H1 (cell line): ENCODE measurements around the gene FIGNL1. TPM values are rescaled to one million over a fixed set of nuclear protein-coding genes. Genes with fewer than 3 reads are reported as not detected.
A peak's percentile ranks its signal among the peaks of the same experiment; 100 is the strongest.

Source experiments
- CTCF ChIA-PET: fragments of 300-600 bp; sonication (Branson Sonifier 250); formaldehyde crosslinking; loops from one replicate; lab custom pipeline; 2021; ENCODE audit not compliant: partially characterized antibody; lab: Charles Lee
- POLR2A ChIA-PET: fragments of 300-600 bp; sonication (Branson Sonifier 250); formaldehyde crosslinking; loops from one replicate; lab custom pipeline; 2021; ENCODE audit warnings: inconsistent platforms; ENCODE audit not compliant: partially characterized antibody; lab: Charles Lee
- DNase-seq, 2 experiments: peaks; one replicate each; pipeline versions ENCODE4 v3.0.0 to v3.0.0-alpha.2; 2010 to 2022; ENCODE audit warnings: low spot score in 2 of 2, low read depth in 1 of 2, mixed read lengths in 1 of 2
- FAIRE-seq: peaks from 2 replicates; lab custom pipeline; 2011; peaks lifted over from hg19 to GRCh38; lab: Jason Lieb, UNC
- H2AFZ ChIP-seq: 2 replicates; pipeline ENCODE4 v1.8.1; 2012; ENCODE audit warnings: low read length, inconsistent platforms
- H2AK5ac ChIP-seq: 2 replicates; pipeline ENCODE4 v1.6.1; 2013; ENCODE audit warnings: low read depth, low read length
- H2BK120ac ChIP-seq: replicated peaks from 2 replicates; pipeline ENCODE3; 2013; ENCODE audit warnings: low read depth, low read length, inconsistent platforms
- H2BK12ac ChIP-seq: 2 replicates; pipeline ENCODE4 v1.6.1; 2013; ENCODE audit warnings: low read depth, low read length
- H2BK15ac ChIP-seq: 2 replicates; pipeline ENCODE4 v1.6.1; 2013; ENCODE audit warnings: low read length
- H2BK20ac ChIP-seq: 2 replicates; pipeline ENCODE4 v1.6.1; 2013; ENCODE audit warnings: low read length
- H2BK5ac ChIP-seq: 2 replicates; pipeline ENCODE4 v1.6.1; 2013; ENCODE audit warnings: low read depth, low read length
- H3K14ac ChIP-seq: 2 replicates; pipeline ENCODE4 v1.6.1; 2013; ENCODE audit warnings: inconsistent platforms; ENCODE audit not compliant: insufficient read length
- H3K18ac ChIP-seq: 2 replicates; pipeline ENCODE4 v1.6.1; 2013; ENCODE audit warnings: low read length; ENCODE audit errors: extremely low read depth
- H3K23ac ChIP-seq: 2 replicates; pipeline ENCODE4 v1.6.1; 2013; ENCODE audit warnings: inconsistent platforms; ENCODE audit not compliant: insufficient read length
- H3K23me2 ChIP-seq: 2 replicates; pipeline ENCODE4 v1.6.1; 2013; ENCODE audit warnings: low read depth, low read length
- H3K27ac ChIP-seq: 2 replicates; pipeline ENCODE4 v1.6.1; 2011; ENCODE audit warnings: low read depth, low read length, inconsistent platforms
- H3K27me3 ChIP-seq, 4 experiments: replicated peaks in 1 of 4; 1 replicate in 1 of 4; 2 replicates in 3 of 4; pipeline versions ENCODE4 v1.6.1 to v1.8.1; 2011 to 2013; ENCODE audit warnings: low read length in 3 of 4, mild to moderate bottlenecking in 3 of 4, inconsistent platforms in 2 of 4, mixed read lengths in 2 of 4, moderate library complexity in 1 of 4; ENCODE audit not compliant: control insufficient read depth in 3 of 4, insufficient read depth in 3 of 4; ENCODE audit errors: extremely low read depth in 1 of 4
- H3K36me3 ChIP-seq, 4 experiments: 2 replicates each; pipeline versions ENCODE4 v1.6.1 to v1.8.1; 2011 to 2013; ENCODE audit warnings: mild to moderate bottlenecking in 4 of 4, low read length in 3 of 4, moderate library complexity in 2 of 4, control low read depth in 1 of 4, inconsistent platforms in 1 of 4; ENCODE audit not compliant: insufficient read depth in 4 of 4, control insufficient read depth in 2 of 4
- H3K4ac ChIP-seq: replicated peaks from 2 replicates; pipeline ENCODE3; 2013; ENCODE audit warnings: low read length, low read depth, mixed read lengths, inconsistent platforms; ENCODE audit not compliant: insufficient read length
- H3K4me1 ChIP-seq, 4 experiments: replicated peaks in 1 of 4; 1 replicate in 1 of 4; 2 replicates in 3 of 4; pipeline versions ENCODE4 v1.6.1 to v1.8.1; 2011 to 2013; ENCODE audit warnings: low read length in 3 of 4, inconsistent platforms in 2 of 4, mixed read lengths in 1 of 4; ENCODE audit not compliant: insufficient read depth in 4 of 4, control insufficient read depth in 3 of 4
- H3K4me2 ChIP-seq, 2 experiments: 2 replicates each; pipeline versions ENCODE4 v1.6.1 to v1.8.1; 2011 to 2013; ENCODE audit warnings: low read depth in 2 of 2, low read length in 2 of 2, control low read depth in 1 of 2, inconsistent platforms in 1 of 2, mild to moderate bottlenecking in 1 of 2; ENCODE audit not compliant: insufficient read depth in 1 of 2
- H3K4me3 ChIP-seq, 4 experiments: fragments of 200-600, 300-600 bp in 1 of 4; sonication (generic), shearing (Covaris generic), sonication (Bioruptor Twin) in 1 of 4; 2 replicates each; pipeline versions ENCODE4 v1.5.1 to v1.8.1; 2011 to 2016; ENCODE audit warnings: low read length in 4 of 4, low read depth in 3 of 4, control low read depth in 2 of 4, inconsistent platforms in 2 of 4, mild to moderate bottlenecking in 2 of 4, mixed read lengths in 1 of 4, moderate library complexity in 1 of 4; ENCODE audit not compliant: insufficient read depth in 2 of 4; ENCODE audit errors: extremely low read depth in 1 of 4
- H3K56ac ChIP-seq: replicated peaks from 2 replicates; pipeline ENCODE3; 2013; ENCODE audit warnings: low read depth, mild to moderate bottlenecking, mixed read lengths, low read length, inconsistent platforms; ENCODE audit not compliant: insufficient read length
- H3K79me1 ChIP-seq: 2 replicates; pipeline ENCODE4 v1.6.1; 2013; ENCODE audit warnings: low read depth, low read length, control low read depth
- H3K79me2 ChIP-seq, 2 experiments: 2 replicates each; pipeline versions ENCODE4 v1.6.1 to v1.8.1; 2012 to 2013; ENCODE audit warnings: low read length in 2 of 2, mild to moderate bottlenecking in 2 of 2, inconsistent platforms in 1 of 2; ENCODE audit not compliant: insufficient read depth in 2 of 2, control insufficient read depth in 1 of 2
- H3K9ac ChIP-seq, 4 experiments: replicated peaks in 1 of 4; 1 replicate in 1 of 4; 2 replicates in 3 of 4; pipeline versions ENCODE4 v1.6.1 to v1.8.1; 2011 to 2013; ENCODE audit warnings: low read depth in 3 of 4, low read length in 3 of 4, control low read depth in 2 of 4, mild to moderate bottlenecking in 2 of 4, moderate library complexity in 2 of 4, inconsistent platforms in 1 of 4; ENCODE audit errors: extremely low read depth in 1 of 4
- H3K9me3 ChIP-seq, 2 experiments: 2 replicates each; pipeline versions ENCODE4 v1.6.1 to v1.8.1; 2012 to 2013; ENCODE audit warnings: mild to moderate bottlenecking in 2 of 2, moderate library complexity in 2 of 2, control low read depth in 1 of 2, inconsistent platforms in 1 of 2, low read depth in 1 of 2, low read length in 1 of 2, mixed read lengths in 1 of 2; ENCODE audit not compliant: insufficient read depth in 2 of 2
- H4K20me1 ChIP-seq, 2 experiments: replicated peaks in 1 of 2; 2 replicates each; pipeline versions ENCODE3 to v1.8.1; 2011 to 2013; ENCODE audit warnings: inconsistent platforms in 2 of 2, low read length in 2 of 2, mild to moderate bottlenecking in 1 of 2; ENCODE audit not compliant: insufficient read depth in 2 of 2, control insufficient read depth in 1 of 2
- H4K5ac ChIP-seq: 2 replicates; pipeline ENCODE4 v1.6.1; 2013; ENCODE audit warnings: low read length, low read depth, mixed read lengths, inconsistent platforms; ENCODE audit not compliant: insufficient read length
- H4K8ac ChIP-seq: 2 replicates; pipeline ENCODE4 v1.8.0; 2013; ENCODE audit warnings: mild to moderate bottlenecking, moderate library complexity, low read length, inconsistent platforms; ENCODE audit not compliant: insufficient read depth; ENCODE audit errors: extremely low read depth
- H4K91ac ChIP-seq: replicated peaks from 2 replicates; pipeline ENCODE3; 2013; ENCODE audit warnings: low read length, mixed read lengths, inconsistent platforms; ENCODE audit not compliant: insufficient read length
- CTCF ChIP-seq, 3 experiments: IDR thresholded peaks; 1 replicate in 2 of 3; 2 replicates in 1 of 3; pipeline versions ENCODE4 v1.5.1 to v1.6.1; 2011; ENCODE audit warnings: low read length in 3 of 3, mild to moderate bottlenecking in 3 of 3, inconsistent platforms in 2 of 3, low read depth in 1 of 3, moderate library complexity in 1 of 3; ENCODE audit not compliant: insufficient read depth in 1 of 3; ENCODE audit errors: control extremely low read depth in 1 of 3
- MAFK ChIP-seq: IDR thresholded peaks from 2 replicates; pipeline ENCODE4 v1.6.1; 2012; ENCODE audit warnings: low read depth, mild to moderate bottlenecking, improper control_type of control experiment, low read length
- WGBS, 2 experiments: shearing (Covaris generic) in 1 of 2; methylation state at CpG; one replicate each; pipeline versions ENCODE4 v1.1.6 to v1.1.7; 2013 to 2015; ENCODE audit warnings: low lambda C conversion rate in 2 of 2, mixed read lengths in 2 of 2, inconsistent platforms in 1 of 2, low coverage in 1 of 2, missing lambda C conversion rate in 1 of 2; ENCODE audit not compliant: insufficient replicate concordance in 2 of 2, insufficient coverage in 1 of 2, insufficient read length in 1 of 2; ENCODE audit errors: extremely low coverage in 1 of 2, missing lambda C conversion rate in 1 of 2; 5-methylcytosine and 5-hydroxymethylcytosine counted together
- polyA plus RNA-seq, 7 experiments: library from polyadenylated mRNA; depleted of rRNA in 3 of 7; stranded (reverse) in 5 of 7; unstranded in 2 of 7; fragments of >200 nt in 5 of 7; fragments of 200-250 nt in 2 of 7; gene quantifications; 1 replicate in 5 of 7; 2 replicates in 1 of 7; 4 replicates in 1 of 7; pipeline versions ENCODE4 v1.2.1 to v1.2.3, GENCODE V29; 2011 to 2013; ENCODE audit warnings: missing spikeins in 2 of 7, mixed read lengths in 2 of 7
- total RNA-seq: library from RNA; stranded (reverse); fragmentation: NEBNext Ultra II Directional; extraction: Animal tissue kit (Norgen Biotek cat#: 25700); gene quantifications from 2 replicates; pipeline ENCODE4 v1.2.1, GENCODE V29; 2021

FIGNL1 gene
- total and polyA plus RNA-seq, 2 of the 8 experiments (the other 6 are each of a cell fraction or from before 2014, with no cell fraction given), result 6.5 to 9.9 TPM

- Histone ChIP-seq H3K27me3 (no peaks in the 10 kb centered on the region; a peak in 1 of 7 replicates), H3K36me3 (no peaks in the 10 kb centered on the region), H3K4me2 (no peak overlapping the region), H4K91ac (no peak overlapping the region), H3K56ac (no peak overlapping the region), H2BK20ac (no peak overlapping the region), H3K4me1 (no peaks in the 10 kb centered on the region), H4K20me1 (no peaks in the 10 kb centered on the region), H2AFZ (no peak overlapping the region), H3K4me3 (no peak overlapping the region), H3K23ac (no peak overlapping the region), H2BK5ac (no peak overlapping the region), H4K8ac (no peak overlapping the region), H3K23me2 (no peaks in the 10 kb centered on the region), H3K9ac (no peak overlapping the region), H4K5ac (no peak overlapping the region), H3K18ac (no peak overlapping the region), H3K9me3 (no peaks in the 10 kb centered on the region), H2BK12ac (no peak overlapping the region), H2BK15ac (no peak overlapping the region), H3K79me2 (no peaks in the 10 kb centered on the region), H3K27ac (no peak overlapping the region), H3K4ac (no peak overlapping the region), H3K14ac (no peak overlapping the region), H2BK120ac (no peak overlapping the region), H2AK5ac (no peak overlapping the region), H3K79me1 (no peaks in the 10 kb centered on the region; the same call in 1 of the 2 replicates)
- FAIRE-seq (peak; percentile 13), DNase-seq (no peak)
- WGBS, 2 experiments, result 88% methylated on average over 7 of the region's 7 CpGs; no CpG with 5 or more reads in 1 of the 2 experiments
- TF ChIP-seq CTCF (IDR thresholded peaks at IDR 0.05; ENCODE audit: control extremely low read depth in 1 of 3, insufficient read depth in 1 of 3, low read depth in 1 of 3, low read length in 3 of 3), result peak; percentile 23 to 47 (median 45); a peak in 3 of 4 replicates
- TF ChIP-seq MAFK, result no peak
- CTCF ChIA-PET, result interaction anchor here (1.2 to 6.9 kb wide), 2 partner anchors 13 to 27 kb away, joined by 3 to 50 read pairs; no protein-coding TSS in a partner anchor
- POLR2A ChIA-PET, result no interaction called here
Observed at GRCh38 chr7:50404392-50404791, 45.8 kb downstream of the FIGNL1 start.
